BLaER1 treated with 17β-estradiol and CSF1 and Interleukin-3, amounts not matched to agents 10 nM and 100 nM (cell line): ENCODE results near the gene TUBB.

ENCODE experiments used
- H3K27ac ChIP-seq, 11 experiments: shearing (Covaris generic); formaldehyde crosslinking; 2 replicates each; pipeline ENCODE4 v1.8.1; 2022
- H3K27me3 ChIP-seq, 11 experiments: shearing (Covaris generic); formaldehyde crosslinking; 2 replicates each; pipeline ENCODE4 v1.8.1; 2022
- H3K36me3 ChIP-seq, 11 experiments: shearing (Covaris generic); formaldehyde crosslinking; 2 replicates each; pipeline ENCODE4 v1.8.1; 2022
- H3K4me1 ChIP-seq, 10 experiments: shearing (Covaris generic); formaldehyde crosslinking; 2 replicates each; pipeline ENCODE4 v1.8.1; 2022
- H3K4me2 ChIP-seq, 11 experiments: shearing (Covaris generic); formaldehyde crosslinking; 2 replicates each; pipeline ENCODE4 v1.8.1; 2022
- H3K4me3 ChIP-seq, 10 experiments: shearing (Covaris generic); formaldehyde crosslinking; 2 replicates each; pipeline ENCODE4 v1.8.1; 2022
- H3K9ac ChIP-seq, 11 experiments: shearing (Covaris generic); formaldehyde crosslinking; 2 replicates each; pipeline ENCODE4 v1.8.1; 2022
- H3K9me3 ChIP-seq, 11 experiments: shearing (Covaris generic); formaldehyde crosslinking; replicated peaks in 1 of 11; 2 replicates each; pipeline ENCODE4 v1.8.1; 2022
- H4K20me1 ChIP-seq, 11 experiments: shearing (Covaris generic); formaldehyde crosslinking; 2 replicates each; pipeline ENCODE4 v1.8.1; 2022
- Cebpa-rat ChIP-seq, 11 experiments: shearing (Covaris generic); IDR thresholded peaks; 2 replicates each; pipeline ENCODE4 v1.8.1; 2022

Gene TUBB

GRCh38 chr6:30744054-30744805 lies 24.1 kb downstream of the TUBB start, which contains the start of gene IER3:
TSS of gene IER3 (minus strand) at chr6:30744547. CDS start at chr6:30744518, 29 bp downstream.
- Histone ChIP-seq H3K9ac (peak within 1 kb of the TSS; percentile 92 to 100 (median 99)), H3K27ac (peak within 1 kb of the TSS; percentile 89 to 99 (median 98))

GRCh38 chr6:30747300-30747687 lies 27.1 kb downstream of the TUBB start:
- Histone ChIP-seq H3K4me3 (no peak overlapping the region), H3K4me1 (peaks cover 17 to 76% (median 51%) of the 10 kb centered on the region in 10 experiments), H4K20me1 (peaks cover 11 to 15% (median 13%) of the 10 kb centered on the region in 11 experiments; a peak in 18 of 22 replicates), H3K4me2 (peak overlapping the region in 6 of 11 experiments; percentile 53 to 87 (median 78); a peak in 10 of 22 replicates), H3K27ac (peak overlapping the region in 1 of 11 experiments; percentile 26; a peak in 1 of 22 replicates), H3K9ac (no peak overlapping the region), H3K36me3 (peaks cover 0 to 15% (median 12%) of the 10 kb centered on the region in 11 experiments; a peak in 21 of 22 replicates), H3K27me3 (no peaks in the 10 kb centered on the region), H3K9me3 (peaks cover 0 to 7% (median 0%) of the 10 kb centered on the region in 11 experiments; a peak in 5 of 22 replicates)
- no peak for TF ChIP-seq Cebpa-rat (IDR thresholded peaks at IDR 0.05)

More at GRCh38 chr6:30744054-30744805, 24.1 kb downstream of the TUBB start, which contains the start of gene IER3:
- no peak for TF ChIP-seq Cebpa-rat (IDR thresholded peaks at IDR 0.05)
- no peaks in the 10 kb centered on the region for H3K27me3 ChIP-seq
- H4K20me1 ChIP-seq = peaks cover 11 to 40% (median 24%) of the 10 kb centered on the region in 11 experiments; a peak in 20 of 22 replicates
- peaks cover 0 to 7% (median 0%) of the 10 kb centered on the region in 11 experiments; a peak in 5 of 22 replicates for H3K9me3 ChIP-seq
- peak within 1 kb of the TSS; percentile 79 to 99 (median 94) for H3K4me3 ChIP-seq
- H3K4me1 ChIP-seq = peaks cover 30 to 73% (median 63%) of the 10 kb centered on the region in 10 experiments
- H3K36me3 ChIP-seq = peaks cover 19 to 39% (median 34%) of the 10 kb centered on the region in 11 experiments
- H3K4me2 ChIP-seq = peak within 1 kb of the TSS; percentile 59 to 97 (median 81)

GRCh38 chr6:30747902-30748769 lies 28.0 kb downstream of the TUBB start:
- H3K4me1 ChIP-seq = peaks cover 25 to 84% (median 60%) of the 10 kb centered on the region in 10 experiments
- H3K27ac ChIP-seq = peak overlapping the region in 4 of 11 experiments; percentile 17 to 31 (median 22); a peak in 3 of 22 replicates
- H3K27me3 ChIP-seq = no peaks in the 10 kb centered on the region
- no peak for TF ChIP-seq Cebpa-rat (IDR thresholded peaks at IDR 0.05)
- H3K9me3 ChIP-seq = peaks cover 0 to 7% (median 0%) of the 10 kb centered on the region in 11 experiments; a peak in 5 of 22 replicates
- H4K20me1 ChIP-seq = peaks cover 10 to 12% (median 11%) of the 10 kb centered on the region in 11 experiments; a peak in 18 of 22 replicates
- peaks cover 0 to 11% (median 9%) of the 10 kb centered on the region in 11 experiments; a peak in 21 of 22 replicates for H3K36me3 ChIP-seq
- H3K4me2 ChIP-seq = peak overlapping the region in 8 of 11 experiments; percentile 1 to 87 (median 66); a peak in 13 of 22 replicates
- H3K4me3 ChIP-seq = no peak overlapping the region
- H3K9ac ChIP-seq = peak overlapping the region in 1 of 11 experiments; percentile 10; a peak in 1 of 22 replicates

- no peak for TF ChIP-seq Cebpa-rat (IDR thresholded peaks at IDR 0.05)
- Histone ChIP-seq H3K9me3 (peaks cover 0 to under 1% (median 0%) of the 10 kb centered on the region in 11 experiments; a peak in 1 of 22 replicates), H3K27ac (peak overlapping the region in 4 of 11 experiments; percentile 13 to 31 (median 18); a peak in 4 of 22 replicates), H3K4me2 (peak overlapping the region in 8 of 11 experiments; percentile 21 to 87 (median 66); a peak in 16 of 22 replicates), H3K36me3 (peaks cover 0 to 2% (median under 1%) of the 10 kb centered on the region in 11 experiments; a peak in 12 of 22 replicates), H3K9ac (0 out of 22 replicates have a peak overlapping the region, but pooled peaks of 1 of the 11 experiments have one; percentile 31), H3K27me3 (no peaks in the 10 kb centered on the region), H4K20me1 (peaks cover 1 to 3% (median 2%) of the 10 kb centered on the region in 11 experiments; a peak in 17 of 22 replicates), H3K4me1 (peaks cover 29 to 92% (median 64%) of the 10 kb centered on the region in 10 experiments), H3K4me3 (no peak overlapping the region)
Measured at GRCh38 chr6:30748851-30749540, 28.8 kb downstream of the TUBB start.

- no peak for TF ChIP-seq Cebpa-rat (IDR thresholded peaks at IDR 0.05)
- Histone ChIP-seq H3K4me1 (peaks cover 26 to 96% (median 62%) of the 10 kb centered on the region in 10 experiments), H3K9ac (peak overlapping the region in 2 of 11 experiments; percentile 31 to 47; a peak in 2 of 22 replicates), H3K27ac (peak overlapping the region in 4 of 11 experiments; percentile 5 to 44 (median 24); a peak in 3 of 22 replicates), H3K9me3 (no peaks in the 10 kb centered on the region), H3K4me2 (peak overlapping the region in 5 of 11 experiments; percentile 59 to 87 (median 82); a peak in 10 of 22 replicates), H4K20me1 (no peaks in the 10 kb centered on the region), H3K4me3 (no peak overlapping the region), H3K27me3 (no peaks in the 10 kb centered on the region), H3K36me3 (no peaks in the 10 kb centered on the region)
Measured at GRCh38 chr6:30749554-30750378, 29.6 kb downstream of the TUBB start.

GRCh38 chr6:30750379-30750668 lies 30.2 kb downstream of the TUBB start:
- Histone ChIP-seq H3K27ac (peak overlapping the region in 4 of 11 experiments; percentile 2 to 44 (median 18); a peak in 3 of 22 replicates), H3K27me3 (no peaks in the 10 kb centered on the region), H3K36me3 (no peaks in the 10 kb centered on the region), H3K4me1 (peaks cover 20 to 96% (median 56%) of the 10 kb centered on the region in 10 experiments), H3K4me2 (peak overlapping the region in 5 of 11 experiments; percentile 59 to 87 (median 82); a peak in 10 of 22 replicates), H3K9ac (peak overlapping the region in 2 of 11 experiments; percentile 31 to 47; a peak in 2 of 22 replicates), H3K4me3 (no peak overlapping the region), H4K20me1 (no peaks in the 10 kb centered on the region), H3K9me3 (no peaks in the 10 kb centered on the region)
- TF ChIP-seq Cebpa-rat (IDR thresholded peaks at IDR 0.05) = no peak
